ENCODE data around the gene INPP5D.
"Not testable (repeated sequence)": the region's sequence is repeated elsewhere in the genome, so short reads cannot be mapped to it uniquely, and the experiment has no call there.

INPP5D gene

GRCh38 chr2:233152541-233152940 is 92.4 kb downstream of the INPP5D start:
- DNase-seq = no peak

GRCh38 chr2:233153146-233153798 is 93.1 kb downstream of the INPP5D start:
- DNase-seq = no peak

- DNase-seq = no peak
Observed at GRCh38 chr2:233156001-233156400, 95.9 kb downstream of the INPP5D start.

GRCh38 chr2:233156461-233156860 is 96.3 kb downstream of the INPP5D start:
- DNase-seq = not testable (repeated sequence)

- DNase-seq = no peak
Observed at GRCh38 chr2:233161730-233162129, 101.6 kb downstream of the INPP5D start.

GRCh38 chr2:233162770-233163169 is 102.6 kb downstream of the INPP5D start:
- DNase-seq = no peak

GRCh38 chr2:233163486-233164103 is 103.5 kb downstream of the INPP5D start:
- DNase-seq = no peak

- DNase-seq = no peak
Observed at GRCh38 chr2:233164128-233164635, 104.0 kb downstream of the INPP5D start.

GRCh38 chr2:233164967-233165366 is 104.8 kb downstream of the INPP5D start:
- no peak for DNase-seq

- DNase-seq = no peak
Observed at GRCh38 chr2:233165543-233165894, 105.4 kb downstream of the INPP5D start.

GRCh38 chr2:233165895-233166661 is 105.9 kb downstream of the INPP5D start:
- no peak for DNase-seq

GRCh38 chr2:233168445-233168844 is 108.3 kb downstream of the INPP5D start:
- DNase-seq = no peak

GRCh38 chr2:233168919-233169318 is 108.8 kb downstream of the INPP5D start:
- DNase-seq = no peak

- no peak for DNase-seq
Observed at GRCh38 chr2:233171344-233171743, 111.2 kb downstream of the INPP5D start.

- DNase-seq = no peak
Observed at GRCh38 chr2:233173115-233173514, 113.0 kb downstream of the INPP5D start.

GRCh38 chr2:233174137-233174536 is 114.0 kb downstream of the INPP5D start:
- DNase-seq = no peak

- no peak for DNase-seq
Observed at GRCh38 chr2:233178994-233179847, 119.1 kb downstream of the INPP5D start.

GRCh38 chr2:233179848-233180366 is 119.8 kb downstream of the INPP5D start:
- no peak for DNase-seq

GRCh38 chr2:233183869-233184418 is 123.8 kb downstream of the INPP5D start:
- no peak for DNase-seq

- DNase-seq = no peak
Observed at GRCh38 chr2:233184669-233185068, 124.5 kb downstream of the INPP5D start.

GRCh38 chr2:233185330-233185729 is 125.2 kb downstream of the INPP5D start:
- DNase-seq = no peak

- no peak for DNase-seq
Observed at GRCh38 chr2:233185963-233186362, 125.8 kb downstream of the INPP5D start.
